Measurements from ENCODE around the gene MYO1B. TPM values are rescaled to one million over a fixed set of nuclear protein-coding genes. Genes with fewer than 3 reads are reported as not detected.

The MYO1B gene
- total and polyA plus RNA-seq, 5 donors, result 6.0 to 16.3 (median 11.9) TPM

- Histone ChIP-seq H3K4me1 (ENCODE audit: control insufficient read depth, insufficient read depth, low read length) (no peaks in the 10 kb centered on the region), H3K27me3 (ENCODE audit: control insufficient read depth, insufficient read depth) (no peaks in the 10 kb centered on the region), H3K9me3 (ENCODE audit: control insufficient read depth, low read length) (no peaks in the 10 kb centered on the region), H3K27ac (ENCODE audit: low read length) (no peak overlapping the region), H3K4me3 (ENCODE audit: low read length) (no peak overlapping the region)
- 49% methylated on average over 3 of the region's 3 CpGs for WGBS
- DNase-seq (no peak), ATAC-seq (no peak)
- intact Hi-C loops (cut with DNase I), result no loop called here
Measured at GRCh38 chr2:191465766-191466420, 220.7 kb downstream of the MYO1B start.

- H3K9me3 ChIP-seq (ENCODE audit: control insufficient read depth, low read length), result no peaks in the 10 kb centered on the region
- ATAC-seq (no peak), DNase-seq (no peak)
- WGBS, result 86% methylated on average over 5 of the region's 5 CpGs
- H3K27me3 ChIP-seq (ENCODE audit: control insufficient read depth, insufficient read depth), result no peaks in the 10 kb centered on the region
- intact Hi-C loops (cut with DNase I), result no loop called here
- H3K27ac ChIP-seq (ENCODE audit: low read length), result no peak overlapping the region
- H3K4me3 ChIP-seq (ENCODE audit: low read length), result no peak overlapping the region
- no peaks in the 10 kb centered on the region for H3K4me1 ChIP-seq (ENCODE audit: control insufficient read depth, insufficient read depth, low read length)
Measured at GRCh38 chr2:191467113-191467512, 221.9 kb downstream of the MYO1B start.

DNA sequence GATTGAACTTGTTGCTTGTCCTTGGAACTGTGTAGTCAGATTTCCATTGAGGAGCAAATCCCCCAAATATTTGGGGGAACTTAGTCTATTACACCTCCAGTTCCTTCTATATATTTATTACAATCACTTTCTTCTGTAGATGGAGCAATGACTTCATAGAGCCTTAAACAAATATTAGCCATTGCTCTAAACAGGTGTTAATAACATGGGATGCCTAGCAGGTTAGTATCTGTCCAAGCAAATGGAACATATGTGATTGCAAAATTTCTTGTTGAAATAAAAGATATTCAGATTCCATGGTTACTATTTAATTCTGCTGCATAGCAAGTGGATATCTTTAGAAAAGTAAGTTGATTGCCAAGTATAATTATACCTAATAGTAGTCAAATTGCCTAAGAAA, 225.1 kb downstream of the MYO1B start:
- ATAC-seq (no peak), DNase-seq (no peak)
- no peaks in the 10 kb centered on the region for H3K27me3 ChIP-seq (ENCODE audit: control insufficient read depth, insufficient read depth)

GRCh38 chr2:191474464-191474863, 229.3 kb downstream of the MYO1B start:
- no peaks in the 10 kb centered on the region for H3K4me1 ChIP-seq (ENCODE audit: control insufficient read depth, insufficient read depth, low read length)
- no peak overlapping the region for H3K4me3 ChIP-seq (ENCODE audit: low read length)
- H3K27me3 ChIP-seq (ENCODE audit: control insufficient read depth, insufficient read depth), result no peaks in the 10 kb centered on the region
- intact Hi-C loops (cut with DNase I), result no loop called here
- 38% methylated on average over 1 of the region's 1 CpG for WGBS
- DNase-seq (no peak), ATAC-seq (no peak)
- H3K27ac ChIP-seq (ENCODE audit: low read length), result no peak overlapping the region
- H3K9me3 ChIP-seq (ENCODE audit: control insufficient read depth, low read length), result peaks cover 2% of the 10 kb centered on the region

More for the DNA sequence above, 225.1 kb downstream of the MYO1B start:
- Histone ChIP-seq H3K4me1 (ENCODE audit: control insufficient read depth, insufficient read depth, low read length) (no peaks in the 10 kb centered on the region), H3K4me3 (ENCODE audit: low read length) (no peak overlapping the region), H3K27ac (ENCODE audit: low read length) (no peak overlapping the region), H3K9me3 (ENCODE audit: control insufficient read depth, low read length) (no peaks in the 10 kb centered on the region)
- intact Hi-C loops (cut with DNase I), result no loop called here

Other genes starting within 250 kb of the MYO1B start
- 10 to 100 TPM; 45.9 to 73.2 (median 61.8) TPM for gene STAT1, start 231.2 kb upstream of the MYO1B start, total RNA-seq
- gene STAT1, start 231.2 kb upstream of the MYO1B start, polyA plus RNA-seq, result 19.4 TPM
- gene STAT4, start 94.4 kb upstream of the MYO1B start, total RNA-seq, result 10 to 100 TPM in 3 of 4 donors, 1 to 10 TPM in 1; 7.0 to 27.0 (median 18.2) TPM
- 13.0 TPM for gene STAT4, start 94.4 kb upstream of the MYO1B start, polyA plus RNA-seq